Hematopoietic multipotent progenitor cell treated with erythropoietin and hydrocortisone succinate and interleukin-3 and kit ligand, for 4 days (in vitro differentiated cells): ENCODE data around the gene HSD3B7.
A peak's percentile ranks its signal among the peaks of the same experiment; 100 is the strongest.

Experiments used
- DNase-seq: peaks from one replicate; pipeline ENCODE4 v3.0.0-alpha.2; 2015

The HSD3B7 gene

DNA sequence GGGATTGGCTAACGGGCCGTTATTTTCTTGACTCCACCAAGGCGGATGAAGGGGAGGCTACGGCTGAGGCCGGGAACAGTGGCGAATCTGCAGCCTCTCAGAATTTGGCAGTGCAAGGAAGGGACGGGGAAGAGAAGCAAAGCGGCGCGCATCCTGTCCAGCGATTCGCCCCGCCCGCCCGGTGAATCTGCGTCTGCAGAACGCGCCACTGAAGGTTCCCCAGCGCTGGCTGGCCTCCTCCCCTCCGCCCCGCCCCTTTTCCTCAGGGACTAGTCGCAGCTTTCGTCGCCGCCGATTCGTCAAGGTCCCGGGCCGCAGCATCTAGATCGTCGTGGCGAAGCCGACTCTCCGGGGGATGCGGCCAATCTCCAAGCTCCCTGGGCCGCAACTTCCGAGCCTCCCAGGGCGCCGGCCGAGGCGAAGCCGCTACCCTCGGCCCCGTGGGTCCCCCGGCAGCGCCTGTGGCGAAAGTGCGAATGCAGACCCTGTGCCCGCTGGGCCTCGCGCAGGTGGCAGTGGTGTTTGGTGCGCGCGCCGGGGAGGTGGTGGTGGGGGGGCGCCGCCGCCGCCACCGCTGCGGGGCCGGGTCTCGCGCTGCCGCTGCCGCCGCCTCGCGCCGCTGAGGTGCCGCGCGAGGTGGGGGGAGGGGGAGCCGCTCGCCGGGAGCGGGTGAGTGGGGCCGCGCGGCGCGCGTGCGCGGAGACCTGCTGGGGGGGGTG is 27.4 kb upstream of the HSD3B7 start, which contains the start of gene SETD1A:
SETD1A (plus strand) TSS at position 299 of the 719 bp plus-strand sequence. CDS start 978 bp downstream, outside the sequence.
- peak; percentile 99 for DNase-seq

DNA sequence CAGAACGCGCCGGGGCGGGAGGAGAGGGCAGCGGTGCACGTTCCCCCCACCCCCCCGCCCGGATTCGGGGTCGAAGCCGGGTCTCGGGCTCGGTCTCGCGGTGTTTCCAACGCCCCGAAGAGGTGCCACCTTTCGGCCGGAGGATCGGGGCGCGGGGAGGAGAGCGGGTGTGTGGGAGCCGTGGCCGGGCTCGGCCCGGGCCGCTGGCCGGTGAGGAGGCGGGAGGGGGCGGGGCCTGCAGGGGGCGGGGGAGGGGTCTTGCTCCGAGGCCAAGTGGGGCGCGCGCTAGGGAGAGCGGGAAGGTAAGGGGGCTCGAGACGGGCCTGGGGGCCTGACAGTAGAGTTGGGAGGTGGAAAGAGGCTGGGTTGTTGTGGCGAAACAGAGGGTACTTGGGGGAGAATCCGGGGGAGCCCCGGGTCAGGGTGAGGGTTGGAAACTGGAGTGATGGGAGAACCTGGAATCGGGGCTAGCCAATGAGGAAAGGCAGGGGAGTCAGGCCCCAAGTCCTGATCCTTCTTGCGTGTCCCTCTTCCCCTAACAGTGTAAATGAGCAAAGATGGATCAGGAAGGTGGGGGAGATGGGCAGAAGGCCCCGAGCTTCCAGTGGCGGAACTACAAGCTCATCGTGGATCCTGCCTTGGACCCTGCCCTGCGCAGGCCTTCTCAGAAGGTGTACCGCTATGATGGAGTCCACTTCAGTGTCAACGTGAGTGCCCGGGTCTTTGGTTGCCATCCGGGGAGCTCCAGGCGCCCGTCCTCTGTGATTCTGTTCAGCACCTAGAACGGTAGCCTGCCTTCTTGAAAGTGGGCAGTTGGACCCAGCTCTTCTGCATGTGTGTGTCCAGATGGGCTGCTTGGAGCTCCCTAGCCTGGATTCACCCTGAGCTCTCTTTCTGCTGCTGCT is 26.6 kb upstream of the HSD3B7 start:
- peak; percentile 79 for DNase-seq

DNA sequence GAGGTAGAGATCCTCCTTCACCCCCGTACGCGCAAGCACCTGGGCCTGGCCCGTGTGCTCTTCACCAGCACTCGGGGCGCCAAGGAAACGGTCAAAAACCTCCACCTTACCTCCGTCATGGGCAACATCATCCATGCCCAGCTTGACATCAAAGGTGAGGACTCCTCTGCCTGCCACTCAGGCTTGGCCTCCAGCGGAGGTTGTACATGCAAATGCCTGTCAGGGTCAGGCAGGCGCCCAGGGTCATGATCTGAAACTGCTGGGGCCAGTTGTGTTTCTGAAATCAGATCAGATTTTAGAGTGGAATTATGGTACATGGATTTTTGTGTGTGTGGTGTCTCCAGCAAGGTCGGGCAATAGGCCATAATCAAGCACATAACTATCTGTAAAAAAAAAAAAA is 23.6 kb upstream of the HSD3B7 start:
- no peak for DNase-seq

DNA sequence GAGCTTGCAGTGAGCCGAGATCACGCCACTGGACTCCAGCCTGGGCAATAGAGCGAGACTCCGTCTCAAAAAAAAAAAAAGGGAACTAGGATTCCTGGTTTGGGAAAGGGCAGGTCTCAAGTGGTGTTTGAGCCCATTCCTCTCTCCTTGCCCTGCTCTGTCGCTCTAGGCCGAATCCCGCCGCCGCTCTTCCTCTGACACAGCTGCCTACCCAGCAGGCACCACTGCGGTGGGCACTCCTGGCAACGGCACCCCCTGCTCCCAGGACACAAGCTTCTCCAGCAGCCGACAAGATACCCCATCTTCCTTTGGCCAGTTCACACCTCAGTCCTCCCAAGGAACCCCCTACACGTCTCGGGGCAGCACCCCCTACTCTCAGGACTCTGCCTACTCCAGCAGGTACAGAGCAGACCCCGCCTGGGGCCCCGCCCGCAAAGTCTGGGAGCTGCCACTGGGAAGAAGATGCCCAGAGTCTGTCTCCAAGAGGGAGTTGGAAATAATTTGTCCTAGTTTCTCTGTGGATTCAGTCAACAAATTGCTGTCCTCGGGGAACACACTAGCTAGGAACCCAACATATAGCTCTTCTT is 21.0 kb upstream of the HSD3B7 start:
- no peak for DNase-seq

DNA sequence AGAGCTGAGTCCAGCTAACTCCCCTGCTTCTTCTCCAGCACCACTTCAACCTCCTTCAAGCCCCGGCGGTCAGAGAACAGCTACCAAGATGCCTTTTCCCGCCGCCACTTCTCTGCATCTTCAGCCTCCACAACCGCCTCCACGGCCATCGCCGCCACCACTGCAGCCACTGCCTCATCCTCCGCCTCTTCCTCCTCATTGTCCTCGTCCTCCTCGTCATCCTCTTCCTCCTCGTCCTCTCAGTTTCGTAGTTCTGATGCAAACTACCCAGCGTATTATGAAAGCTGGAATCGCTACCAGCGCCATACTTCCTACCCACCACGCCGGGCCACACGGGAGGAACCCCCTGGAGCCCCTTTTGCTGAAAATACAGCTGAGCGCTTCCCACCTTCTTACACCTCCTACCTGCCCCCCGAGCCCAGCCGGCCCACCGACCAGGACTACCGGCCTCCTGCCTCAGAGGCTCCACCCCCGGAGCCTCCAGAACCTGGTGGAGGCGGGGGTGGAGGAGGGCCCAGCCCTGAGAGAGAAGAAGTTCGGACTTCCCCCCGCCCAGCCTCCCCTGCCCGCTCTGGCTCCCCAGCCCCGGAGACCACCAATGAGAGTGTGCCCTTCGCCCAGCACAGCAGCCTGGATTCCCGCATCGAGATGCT is 20.3 kb upstream of the HSD3B7 start:
- no peak for DNase-seq

DNA sequence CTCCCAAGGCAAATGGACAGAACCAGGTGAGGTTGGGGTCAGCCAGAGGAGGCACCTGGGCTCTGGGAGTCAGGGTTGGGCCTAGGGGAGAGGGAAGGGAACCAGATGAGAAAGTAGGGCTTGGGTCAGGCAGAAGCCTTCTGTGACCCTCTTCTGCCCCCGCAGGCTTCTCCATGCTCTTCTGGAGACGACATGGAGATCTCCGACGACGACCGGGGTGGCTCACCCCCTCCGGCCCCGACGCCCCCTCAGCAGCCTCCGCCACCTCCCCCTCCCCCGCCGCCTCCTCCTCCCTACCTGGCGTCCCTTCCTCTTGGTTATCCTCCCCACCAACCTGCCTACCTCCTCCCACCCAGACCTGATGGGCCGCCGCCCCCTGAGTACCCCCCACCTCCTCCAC is 19.6 kb upstream of the HSD3B7 start:
- no peak for DNase-seq

DNA sequence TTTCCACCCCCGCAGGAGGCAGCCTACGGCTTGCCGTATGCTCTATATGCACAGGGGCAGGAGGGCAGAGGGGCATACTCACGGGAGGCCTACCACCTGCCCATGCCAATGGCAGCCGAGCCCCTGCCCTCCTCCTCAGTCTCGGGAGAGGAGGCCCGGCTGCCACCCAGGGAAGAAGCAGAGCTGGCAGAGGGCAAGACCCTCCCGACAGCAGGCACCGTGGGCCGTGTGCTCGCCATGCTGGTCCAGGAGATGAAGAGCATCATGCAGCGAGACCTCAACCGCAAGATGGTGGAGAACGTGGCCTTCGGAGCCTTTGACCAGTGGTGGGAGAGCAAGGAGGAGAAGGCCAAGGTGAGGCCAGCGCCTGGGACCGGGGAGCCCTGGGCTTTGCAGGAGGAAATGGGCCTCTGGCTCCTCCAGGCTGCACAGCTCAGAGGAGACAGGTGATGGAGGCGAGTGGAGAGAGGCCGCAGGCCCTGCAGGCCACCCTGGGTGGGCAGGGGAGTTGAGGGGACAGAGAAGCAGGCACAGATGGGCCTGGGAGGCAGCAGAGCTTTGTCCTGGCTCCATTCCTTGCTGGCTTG is 18.9 kb upstream of the HSD3B7 start:
- no peak for DNase-seq

DNA sequence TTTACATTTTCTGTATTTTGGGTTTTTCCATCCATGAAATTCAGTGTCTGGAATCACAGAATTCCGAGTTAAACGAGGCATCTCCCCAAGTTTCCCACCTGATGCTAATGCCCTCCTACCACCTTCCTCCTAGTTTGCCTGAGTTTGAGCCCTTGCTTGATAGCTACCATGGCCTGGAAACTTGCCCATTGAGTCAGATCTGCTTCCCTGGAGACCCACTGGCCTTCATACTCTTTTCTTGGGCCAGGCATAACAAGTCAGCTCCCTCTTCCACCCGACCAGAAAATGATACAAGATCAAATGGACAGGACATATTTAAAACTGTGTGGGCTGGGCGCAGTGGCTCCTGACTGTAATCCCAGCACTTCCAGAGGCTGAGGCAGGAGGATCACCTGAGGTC is 17.2 kb upstream of the HSD3B7 start:
- no peak for DNase-seq

DNA sequence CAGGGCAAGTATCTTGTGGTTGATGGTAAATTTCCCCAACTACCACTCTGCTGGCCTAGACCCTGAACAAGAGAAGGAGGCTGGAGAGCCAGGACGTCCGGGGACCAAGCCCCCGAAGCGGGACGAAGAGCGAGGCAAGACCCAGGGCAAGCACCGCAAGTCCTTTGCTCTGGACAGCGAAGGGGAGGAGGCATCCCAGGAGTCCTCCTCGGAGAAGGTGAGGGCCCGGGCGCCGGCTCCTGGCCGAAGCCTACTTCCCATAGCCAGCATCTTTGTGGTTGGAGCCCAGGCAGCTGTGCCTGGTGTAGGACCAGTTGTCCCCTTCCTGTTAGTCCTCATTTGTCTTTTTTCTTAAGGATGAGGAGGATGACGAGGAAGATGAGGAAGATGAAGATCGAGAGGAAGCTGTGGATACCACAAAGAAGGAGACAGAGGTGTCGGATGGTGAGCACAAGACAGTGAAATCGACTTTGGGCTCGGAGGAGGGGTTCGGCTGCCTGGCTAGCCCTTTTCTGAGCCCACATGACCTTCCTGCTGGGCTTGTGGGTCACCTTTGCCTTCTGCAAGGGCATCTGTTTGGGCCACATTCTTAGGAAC is 15.7 kb upstream of the HSD3B7 start:
- no peak for DNase-seq

DNA sequence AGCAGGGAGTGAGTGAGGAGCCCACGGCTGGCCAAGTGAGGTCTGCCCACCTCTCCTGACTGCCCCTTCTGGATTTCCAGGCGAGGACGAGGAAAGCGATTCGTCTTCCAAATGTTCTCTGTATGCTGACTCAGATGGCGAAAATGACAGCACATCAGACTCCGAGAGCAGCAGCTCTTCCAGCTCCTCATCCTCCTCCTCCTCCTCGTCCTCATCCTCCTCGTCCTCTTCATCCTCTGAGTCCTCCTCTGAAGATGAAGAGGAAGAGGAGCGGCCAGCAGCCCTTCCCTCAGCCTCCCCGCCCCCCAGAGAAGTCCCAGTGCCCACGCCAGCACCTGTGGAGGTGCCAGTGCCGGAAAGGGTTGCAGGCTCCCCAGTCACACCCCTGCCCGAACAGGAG is 13.7 kb upstream of the HSD3B7 start:
- DNase-seq: no peak

DNA sequence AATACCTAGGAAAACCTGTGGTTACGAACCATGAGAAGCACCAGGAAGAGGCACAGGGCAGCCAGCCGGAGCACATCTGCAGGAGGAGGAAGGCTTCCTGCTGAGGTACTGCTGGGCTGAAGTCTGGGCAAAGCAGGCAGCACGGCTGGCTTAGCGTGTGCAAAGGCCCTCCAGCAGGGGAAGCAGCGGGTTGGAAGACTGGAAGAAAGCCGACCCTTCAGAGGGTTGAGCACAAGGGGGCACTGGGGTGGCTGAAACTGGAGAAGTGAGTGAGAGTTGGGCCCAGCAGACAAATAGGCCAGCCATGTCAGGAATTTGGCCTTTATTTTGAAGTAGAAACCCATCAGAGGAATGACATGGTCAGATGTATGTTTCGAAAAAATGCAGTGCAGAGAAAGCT is 12.1 kb upstream of the HSD3B7 start:
- DNase-seq: peak; percentile 72

DNA sequence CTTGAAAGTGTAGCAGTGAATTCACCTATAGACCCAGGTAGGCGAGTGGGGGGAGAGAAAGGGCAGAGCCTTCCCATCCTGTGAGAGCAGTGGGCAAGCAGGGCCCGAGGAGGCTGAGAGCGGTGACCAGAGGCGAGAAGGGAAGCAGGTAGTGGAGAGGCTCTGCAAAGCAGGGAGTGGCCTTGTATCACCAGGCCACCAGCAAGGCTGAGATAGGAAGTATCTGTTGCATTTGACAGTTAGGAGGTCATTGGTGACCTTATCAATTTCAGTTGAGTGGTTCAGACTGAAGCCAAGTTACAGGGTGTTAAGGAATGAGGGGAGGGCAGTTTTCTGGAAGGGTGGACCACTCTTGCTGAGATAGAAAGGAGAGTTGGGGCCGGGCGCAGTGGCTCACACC is 10.7 kb upstream of the HSD3B7 start:
- peak; percentile 70 for DNase-seq

DNA sequence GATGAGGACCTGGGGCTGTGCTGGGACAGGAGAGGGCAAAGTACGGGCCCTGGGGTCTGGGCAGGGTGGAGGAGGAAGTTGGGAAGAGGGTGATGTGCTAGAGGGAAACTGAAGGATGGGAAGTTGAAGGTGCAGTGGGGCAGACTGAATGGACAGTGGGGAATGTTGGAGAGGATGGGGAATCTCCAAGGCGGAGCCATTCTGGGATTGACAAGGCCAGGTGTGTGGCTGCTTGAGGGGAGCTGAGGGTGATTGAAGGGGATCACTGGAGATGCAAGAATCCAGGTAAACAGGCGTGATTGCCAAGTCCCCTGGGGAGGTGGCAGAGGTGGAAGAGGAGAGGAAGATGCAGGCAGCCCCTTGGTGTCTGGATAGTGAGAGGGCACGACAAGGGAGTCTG is 8.5 kb upstream of the HSD3B7 start:
- DNase-seq: no peak

DNA sequence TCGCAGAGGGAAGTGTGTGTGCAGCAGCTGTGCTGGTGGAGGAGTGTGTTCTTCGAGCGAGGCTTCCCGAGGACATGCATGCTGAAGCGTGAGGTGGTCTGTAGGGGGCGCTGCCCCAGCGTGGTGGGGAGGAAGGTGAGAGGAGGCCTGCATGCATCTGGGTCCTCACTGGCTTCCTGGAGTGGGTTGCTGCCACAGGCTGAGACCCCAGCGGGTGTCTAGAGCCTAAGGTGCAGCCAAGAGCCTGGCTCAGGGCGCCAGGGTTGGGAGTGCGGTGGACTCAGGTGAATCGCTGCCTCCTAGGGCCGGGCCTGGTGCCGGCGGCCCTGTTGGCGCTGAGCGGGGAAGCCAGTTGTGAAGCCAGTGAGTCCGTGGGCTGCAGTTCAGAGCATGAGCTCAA is 7.5 kb upstream of the HSD3B7 start:
- DNase-seq: peak; percentile 56

DNA sequence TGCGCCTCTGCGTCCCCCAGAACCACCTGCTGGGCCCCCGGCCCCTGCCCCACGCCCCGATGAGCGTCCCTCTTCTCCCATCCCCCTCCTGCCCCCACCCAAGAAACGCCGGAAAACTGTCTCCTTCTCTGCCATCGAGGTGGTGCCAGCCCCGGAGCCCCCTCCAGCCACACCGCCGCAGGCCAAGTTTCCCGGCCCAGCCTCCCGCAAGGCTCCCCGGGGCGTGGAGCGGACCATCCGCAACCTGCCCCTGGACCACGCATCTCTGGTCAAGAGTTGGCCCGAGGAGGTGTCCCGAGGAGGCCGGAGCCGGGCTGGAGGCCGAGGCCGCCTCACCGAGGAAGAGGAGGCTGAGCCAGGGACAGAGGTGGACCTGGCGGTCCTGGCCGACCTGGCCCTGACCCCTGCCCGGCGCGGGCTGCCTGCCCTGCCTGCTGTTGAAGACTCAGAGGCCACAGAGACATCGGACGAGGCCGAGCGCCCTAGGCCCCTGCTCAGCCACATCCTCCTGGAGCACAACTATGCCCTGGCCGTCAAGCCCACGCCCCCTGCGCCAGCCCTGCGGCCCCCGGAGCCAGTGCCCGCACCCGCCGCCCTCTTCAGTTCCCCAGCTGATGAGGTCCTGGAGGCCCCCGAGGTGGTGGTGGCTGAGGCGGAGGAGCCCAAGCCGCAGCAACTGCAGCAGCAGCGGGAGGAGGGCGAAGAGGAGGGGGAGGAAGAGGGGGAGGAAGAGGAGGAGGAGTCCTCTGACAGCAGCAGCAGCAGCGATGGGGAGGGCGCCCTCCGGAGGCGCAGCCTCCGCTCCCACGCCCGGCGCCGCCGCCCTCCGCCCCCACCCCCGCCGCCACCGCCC is 5.6 kb upstream of the HSD3B7 start:
- no peak for DNase-seq

DNA sequence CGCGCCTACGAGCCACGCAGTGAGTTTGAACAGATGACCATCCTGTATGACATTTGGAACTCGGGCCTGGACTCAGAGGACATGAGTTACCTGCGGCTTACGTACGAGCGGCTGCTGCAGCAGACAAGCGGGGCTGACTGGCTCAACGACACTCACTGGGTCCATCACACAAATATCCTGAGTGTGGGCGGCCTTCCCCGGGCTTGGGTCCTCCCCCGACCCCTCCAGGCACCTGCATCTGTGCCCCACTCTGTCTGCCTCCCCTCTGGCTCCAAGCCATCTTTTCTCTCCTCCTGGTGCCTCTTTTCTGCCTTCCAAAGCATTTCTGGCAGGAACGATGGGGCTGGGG is 5.0 kb upstream of the HSD3B7 start:
- no peak for DNase-seq

DNA sequence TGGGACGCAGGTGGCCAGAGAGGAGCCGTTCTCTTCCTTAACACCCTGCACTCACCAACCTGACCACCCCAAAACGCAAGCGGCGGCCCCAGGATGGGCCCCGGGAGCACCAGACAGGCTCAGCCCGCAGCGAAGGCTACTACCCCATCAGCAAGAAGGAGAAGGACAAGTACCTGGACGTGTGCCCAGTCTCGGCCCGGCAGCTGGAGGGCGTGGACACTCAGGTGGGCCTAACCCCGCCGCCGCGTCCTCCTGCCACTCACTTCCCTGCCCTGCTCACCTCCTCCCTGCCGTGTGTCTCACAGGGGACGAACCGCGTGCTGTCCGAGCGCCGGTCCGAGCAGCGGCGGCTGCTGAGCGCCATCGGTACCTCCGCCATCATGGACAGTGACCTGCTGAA is 4.6 kb upstream of the HSD3B7 start:
- DNase-seq: no peak

DNA sequence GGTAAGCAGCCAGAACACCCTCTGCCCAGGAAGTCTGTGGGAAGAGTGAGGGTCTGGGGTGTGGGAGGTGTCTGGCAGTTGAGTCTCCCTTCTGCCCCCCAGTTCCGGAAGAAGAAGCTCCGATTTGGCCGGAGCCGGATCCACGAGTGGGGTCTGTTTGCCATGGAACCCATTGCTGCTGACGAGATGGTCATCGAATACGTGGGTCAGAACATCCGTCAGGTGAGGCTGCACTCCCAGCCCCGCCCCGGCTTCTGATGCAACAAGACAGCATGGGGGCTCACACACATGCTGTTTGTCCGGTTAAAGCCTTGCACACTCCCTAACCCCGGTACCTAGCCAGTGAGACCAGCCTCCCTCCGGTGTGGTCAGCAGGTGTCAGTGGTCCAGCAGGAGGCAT is 4.0 kb upstream of the HSD3B7 start:
- no peak for DNase-seq

DNA sequence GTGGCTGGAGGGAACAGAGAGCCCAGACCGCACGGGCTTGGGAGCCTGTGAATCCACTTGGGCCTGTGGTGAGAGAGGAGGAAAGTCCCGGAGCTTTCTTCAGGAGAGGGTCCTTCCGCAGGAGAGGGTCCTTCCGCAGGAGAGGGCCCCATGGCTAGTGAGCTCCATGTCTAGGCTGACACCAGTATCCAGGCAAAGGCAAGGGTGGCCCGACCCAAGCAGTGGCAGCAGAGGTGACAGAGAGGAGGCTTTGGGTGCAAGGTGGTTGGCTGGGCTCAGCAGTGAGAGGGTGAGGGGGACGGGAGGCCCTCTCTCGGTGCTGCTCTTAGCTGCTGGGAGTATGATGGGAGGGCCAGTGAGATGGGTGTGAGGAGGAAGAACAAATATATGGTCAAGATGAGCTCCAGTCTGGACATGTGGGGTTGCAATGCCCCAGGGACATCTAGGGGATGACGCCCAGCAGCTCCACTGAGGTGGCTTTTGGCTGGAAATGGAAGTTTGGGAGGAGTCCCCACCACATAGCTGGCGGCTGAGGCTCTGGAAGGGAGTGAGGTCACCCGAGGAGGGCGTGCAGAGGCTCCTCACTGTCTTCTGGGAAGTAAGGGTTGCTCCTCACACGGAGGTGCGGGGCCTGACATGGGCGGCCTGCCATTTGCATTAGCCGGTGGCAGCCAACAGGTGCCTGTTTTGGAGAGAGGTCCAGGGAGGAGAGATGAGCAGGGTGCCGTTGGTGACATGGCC is 2.3 kb upstream of the HSD3B7 start:
- DNase-seq: no peak

DNA sequence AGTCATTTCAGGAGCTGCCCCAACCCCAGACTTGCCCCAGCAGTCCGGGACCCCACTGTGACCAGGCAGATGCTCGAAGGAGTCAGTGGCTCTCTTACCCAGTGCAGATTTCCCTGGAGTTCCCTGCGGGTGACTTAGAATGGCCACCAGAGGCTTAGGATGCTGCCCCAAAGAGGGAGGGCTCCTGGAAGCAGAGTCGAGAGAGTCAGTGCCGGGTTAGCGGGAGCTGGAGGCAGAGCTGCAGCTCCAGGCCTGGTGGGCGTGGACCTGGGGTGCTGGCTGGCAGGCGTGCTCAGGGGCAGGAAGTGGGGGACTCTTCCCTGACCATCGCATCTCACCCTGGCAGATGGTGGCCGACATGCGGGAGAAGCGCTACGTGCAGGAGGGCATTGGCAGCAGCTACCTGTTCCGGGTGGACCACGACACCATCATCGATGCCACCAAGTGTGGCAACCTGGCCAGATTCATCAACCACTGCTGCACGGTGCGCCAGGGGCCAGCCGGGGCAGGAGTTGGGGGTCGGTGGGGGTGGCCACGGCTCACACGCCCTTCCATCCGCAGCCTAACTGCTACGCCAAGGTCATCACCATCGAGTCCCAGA is 1.6 kb upstream of the HSD3B7 start:
- no peak for DNase-seq
